ENCODE results near the gene RASSF3. TPM values are rescaled to one million over a fixed set of nuclear protein-coding genes. Genes with fewer than 3 reads are reported as not detected.

Gene RASSF3
- total RNA-seq, 1 donor from 2014 or later: 43.5 TPM

GRCh38 chr12:64608901-64609535 lies 1.3 kb upstream of the RASSF3 start:
- Mint-ChIP-seq H3K4me1 (ENCODE audit: unreplicated experiment) (peaks cover 27% of the 10 kb centered on the region), H3K9me3 (ENCODE audit: unreplicated experiment) (no peaks in the 10 kb centered on the region), H3K4me3 (ENCODE audit: unreplicated experiment) (peak overlapping the region; percentile 98), H3K27ac (ENCODE audit: unreplicated experiment) (peak overlapping the region; percentile 96), H3K36me3 (ENCODE audit: low read depth, unreplicated experiment) (peaks cover 10% of the 10 kb centered on the region), H3K27me3 (ENCODE audit: unreplicated experiment) (peaks cover 10% of the 10 kb centered on the region)
- peak; percentile 11 for DNase-seq (ENCODE audit: low spot score)
- no peak for TF ChIP-seq CTCF (IDR thresholded peaks at IDR 0.05; ENCODE audit: unreplicated experiment)

- Mint-ChIP-seq H3K4me1 (ENCODE audit: unreplicated experiment) (peaks cover 27% of the 10 kb centered on the region), H3K9me3 (ENCODE audit: unreplicated experiment) (no peaks in the 10 kb centered on the region), H3K27me3 (ENCODE audit: unreplicated experiment) (peaks cover 10% of the 10 kb centered on the region), H3K27ac (ENCODE audit: unreplicated experiment) (peak overlapping the region; percentile 96), H3K36me3 (ENCODE audit: low read depth, unreplicated experiment) (peaks cover 10% of the 10 kb centered on the region), H3K4me3 (ENCODE audit: unreplicated experiment) (peak overlapping the region; percentile 98)
- TF ChIP-seq CTCF (IDR thresholded peaks at IDR 0.05; ENCODE audit: unreplicated experiment): no peak
- DNase-seq (ENCODE audit: low spot score): peak; percentile 18
These were observed 688 bp upstream of the RASSF3 start for GRCh38 chr12:64609536-64610078.

GRCh38 chr12:64610660-64611340 lies 505 bp downstream of the RASSF3 start:
- TF ChIP-seq CTCF (IDR thresholded peaks at IDR 0.05; ENCODE audit: unreplicated experiment): no peak
- Mint-ChIP-seq H3K4me3 (ENCODE audit: unreplicated experiment) (peak overlapping the region; percentile 91), H3K27me3 (ENCODE audit: unreplicated experiment) (peaks cover 9% of the 10 kb centered on the region), H3K27ac (ENCODE audit: unreplicated experiment) (peak overlapping the region; percentile 77), H3K4me1 (ENCODE audit: unreplicated experiment) (peaks cover 27% of the 10 kb centered on the region), H3K9me3 (ENCODE audit: unreplicated experiment) (no peaks in the 10 kb centered on the region), H3K36me3 (ENCODE audit: low read depth, unreplicated experiment) (peaks cover 14% of the 10 kb centered on the region)
- peak; percentile 64 for DNase-seq (ENCODE audit: low spot score)

GRCh38 chr12:64611341-64612284 lies 1.3 kb downstream of the RASSF3 start:
- Mint-ChIP-seq H3K27ac (ENCODE audit: unreplicated experiment) (peak overlapping the region; percentile 77), H3K36me3 (ENCODE audit: low read depth, unreplicated experiment) (peaks cover 14% of the 10 kb centered on the region), H3K9me3 (ENCODE audit: unreplicated experiment) (no peaks in the 10 kb centered on the region), H3K4me3 (ENCODE audit: unreplicated experiment) (peak overlapping the region; percentile 91), H3K27me3 (ENCODE audit: unreplicated experiment) (peaks cover 9% of the 10 kb centered on the region), H3K4me1 (ENCODE audit: unreplicated experiment) (peaks cover 34% of the 10 kb centered on the region)
- peak; percentile 33 for DNase-seq (ENCODE audit: low spot score)
- TF ChIP-seq CTCF (IDR thresholded peaks at IDR 0.05; ENCODE audit: unreplicated experiment): no peak
